Loucy (cell line): ENCODE results near the gene GNLY.

ENCODE experiments used
- EZH2phosphoT487 ChIP-seq: fragments of 200-600 bp; IDR thresholded peaks from 2 replicates; pipeline ENCODE4 v1.6.1; 2018; ENCODE audit warnings: antibody characterized with exemption, mild to moderate bottlenecking, moderate library complexity, borderline replicate concordance
- TF ChIP-seq, protein P1 (sequence below): fragments of 200-600 bp; sonication (generic); conservative IDR thresholded peaks from 2 replicates; pipeline ENCODE4 v1.5.1; 2014; ENCODE audit warnings: mild to moderate bottlenecking, antibody characterized with exemption, low read length

GRCh38 chr2:85695691-85696668, 1.8 kb downstream of the GNLY start:
- TF ChIP-seq, protein P1, sequence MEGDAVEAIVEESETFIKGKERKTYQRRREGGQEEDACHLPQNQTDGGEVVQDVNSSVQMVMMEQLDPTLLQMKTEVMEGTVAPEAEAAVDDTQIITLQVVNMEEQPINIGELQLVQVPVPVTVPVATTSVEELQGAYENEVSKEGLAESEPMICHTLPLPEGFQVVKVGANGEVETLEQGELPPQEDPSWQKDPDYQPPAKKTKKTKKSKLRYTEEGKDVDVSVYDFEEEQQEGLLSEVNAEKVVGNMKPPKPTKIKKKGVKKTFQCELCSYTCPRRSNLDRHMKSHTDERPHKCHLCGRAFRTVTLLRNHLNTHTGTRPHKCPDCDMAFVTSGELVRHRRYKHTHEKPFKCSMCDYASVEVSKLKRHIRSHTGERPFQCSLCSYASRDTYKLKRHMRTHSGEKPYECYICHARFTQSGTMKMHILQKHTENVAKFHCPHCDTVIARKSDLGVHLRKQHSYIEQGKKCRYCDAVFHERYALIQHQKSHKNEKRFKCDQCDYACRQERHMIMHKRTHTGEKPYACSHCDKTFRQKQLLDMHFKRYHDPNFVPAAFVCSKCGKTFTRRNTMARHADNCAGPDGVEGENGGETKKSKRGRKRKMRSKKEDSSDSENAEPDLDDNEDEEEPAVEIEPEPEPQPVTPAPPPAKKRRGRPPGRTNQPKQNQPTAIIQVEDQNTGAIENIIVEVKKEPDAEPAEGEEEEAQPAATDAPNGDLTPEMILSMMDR, result no peak
- TF ChIP-seq EZH2phosphoT487, result no peak
